ENCODE results near the gene ATAD5. TPM values are rescaled to one million over a fixed set of nuclear protein-coding genes. Genes with fewer than 3 reads are reported as not detected.

The ATAD5 gene
- polyA plus RNA-seq, 1 donor (not counting 4 experiments of a cell fraction or from before 2014, with no cell fraction given) = 2.2 TPM

DNA sequence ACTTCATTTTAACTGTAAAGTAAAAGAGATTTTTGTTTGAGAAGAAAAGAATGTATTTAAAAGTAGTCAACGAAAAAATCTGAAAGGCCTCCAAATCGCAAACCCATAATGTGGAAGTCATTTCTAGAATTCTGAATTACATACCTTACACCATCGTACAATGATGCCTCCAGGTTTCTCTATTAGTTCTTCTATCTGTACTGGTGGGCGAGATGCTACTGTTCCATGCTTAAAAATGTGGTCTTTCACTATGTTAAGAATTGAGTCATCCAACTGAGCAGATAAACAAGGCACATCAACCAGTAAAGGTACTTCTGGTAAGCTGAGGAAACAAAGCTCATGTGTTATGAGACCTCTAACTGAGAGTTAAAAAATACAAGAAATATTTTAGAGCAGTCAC lies 35.8 kb upstream of the ATAD5 start:
- DNase-seq (ENCODE audit: low read depth, low spot score) (no peak), FAIRE-seq (no peak)
- Histone ChIP-seq H3K4me3 (ENCODE audit: control insufficient read depth in 2 of 3, extremely low read depth in 1 of 3, insufficient read depth in 2 of 3, low read depth in 1 of 3, low read length in 3 of 3) (no peak overlapping the region), H3K4me1 (ENCODE audit: control insufficient read depth, extremely low read depth, insufficient read depth, low read length) (peaks cover 7% of the 10 kb centered on the region), H3K27ac (ENCODE audit: control insufficient read depth, insufficient read depth, low read length) (no peak overlapping the region), H3K79me2 (ENCODE audit: control insufficient read depth, insufficient read depth, low read length) (no peaks in the 10 kb centered on the region), H3K36me3 (ENCODE audit: control insufficient read depth in 2 of 2, extremely low read depth in 1 of 2, insufficient read depth in 2 of 2, low read length in 2 of 2) (peaks cover 5 to 12% of the 10 kb centered on the region in 2 experiments), H3K9me3 (ENCODE audit: control insufficient read depth, low read depth, low read length) (no peaks in the 10 kb centered on the region), H4K20me1 (ENCODE audit: control insufficient read depth, extremely low read depth, insufficient read depth, low read length) (no peaks in the 10 kb centered on the region), H3K27me3 (ENCODE audit: control insufficient read depth, extremely low read depth, insufficient read depth, low read length) (no peaks in the 10 kb centered on the region), H3K9me1 (ENCODE audit: control insufficient read depth, extremely low read depth, insufficient read depth, low read length) (no peaks in the 10 kb centered on the region), H2AFZ (ENCODE audit: control insufficient read depth, low read length) (no peak overlapping the region), H3K4me2 (ENCODE audit: control insufficient read depth, extremely low read depth, insufficient read depth, low read depth, low read length) (no peak overlapping the region), H3K9ac (ENCODE audit: control insufficient read depth, extremely low read depth, insufficient read depth, low read length) (no peak overlapping the region)
- TF ChIP-seq, protein P1, sequence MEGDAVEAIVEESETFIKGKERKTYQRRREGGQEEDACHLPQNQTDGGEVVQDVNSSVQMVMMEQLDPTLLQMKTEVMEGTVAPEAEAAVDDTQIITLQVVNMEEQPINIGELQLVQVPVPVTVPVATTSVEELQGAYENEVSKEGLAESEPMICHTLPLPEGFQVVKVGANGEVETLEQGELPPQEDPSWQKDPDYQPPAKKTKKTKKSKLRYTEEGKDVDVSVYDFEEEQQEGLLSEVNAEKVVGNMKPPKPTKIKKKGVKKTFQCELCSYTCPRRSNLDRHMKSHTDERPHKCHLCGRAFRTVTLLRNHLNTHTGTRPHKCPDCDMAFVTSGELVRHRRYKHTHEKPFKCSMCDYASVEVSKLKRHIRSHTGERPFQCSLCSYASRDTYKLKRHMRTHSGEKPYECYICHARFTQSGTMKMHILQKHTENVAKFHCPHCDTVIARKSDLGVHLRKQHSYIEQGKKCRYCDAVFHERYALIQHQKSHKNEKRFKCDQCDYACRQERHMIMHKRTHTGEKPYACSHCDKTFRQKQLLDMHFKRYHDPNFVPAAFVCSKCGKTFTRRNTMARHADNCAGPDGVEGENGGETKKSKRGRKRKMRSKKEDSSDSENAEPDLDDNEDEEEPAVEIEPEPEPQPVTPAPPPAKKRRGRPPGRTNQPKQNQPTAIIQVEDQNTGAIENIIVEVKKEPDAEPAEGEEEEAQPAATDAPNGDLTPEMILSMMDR (optimal IDR thresholded peaks at IDR 0.05 in 1 of 3, IDR thresholded peaks at IDR 0.05 in 1 of 3, conservative IDR thresholded peaks at IDR 0.05 in 1 of 3; ENCODE audit: extremely low read depth in 1 of 3, insufficient read depth in 2 of 3, low read length in 3 of 3) = no peak
- no peak for TF ChIP-seq EZH2 (IDR thresholded peaks at IDR 0.05; ENCODE audit: low read length)
- dilution Hi-C loops (cut with MboI; ENCODE audit: extremely low pct_ligation_motif_present, low sequenced_read_pairs) = no loop called here

DNA sequence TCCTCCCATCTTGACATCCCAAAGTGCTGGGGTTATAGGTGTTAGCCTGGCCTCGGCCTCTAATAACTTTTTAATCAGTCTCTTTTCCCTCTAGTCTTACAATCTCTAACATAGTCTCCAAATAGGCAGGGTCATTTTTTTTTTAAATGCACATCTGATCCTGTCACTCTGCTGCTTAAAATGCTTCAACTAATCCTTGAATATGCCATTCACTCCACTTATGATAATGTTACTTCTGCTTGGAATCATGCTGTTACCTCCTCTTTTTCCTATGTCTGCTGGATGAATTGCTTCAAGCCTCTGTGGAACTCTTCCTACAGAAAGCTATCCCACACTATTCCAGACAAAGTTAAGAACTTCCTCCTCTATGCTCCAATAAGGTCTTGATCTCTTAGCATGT lies 30.1 kb upstream of the ATAD5 start:
- no peaks in the 10 kb centered on the region for H3K27me3 ChIP-seq (ENCODE audit: control insufficient read depth, extremely low read depth, insufficient read depth, low read length)
- no peak overlapping the region for H3K4me3 ChIP-seq (ENCODE audit: control insufficient read depth in 2 of 3, extremely low read depth in 1 of 3, insufficient read depth in 2 of 3, low read depth in 1 of 3, low read length in 3 of 3)
- no peak overlapping the region for H2AFZ ChIP-seq (ENCODE audit: control insufficient read depth, low read length)
- H3K9me1 ChIP-seq (ENCODE audit: control insufficient read depth, extremely low read depth, insufficient read depth, low read length) = no peaks in the 10 kb centered on the region
- no peak for FAIRE-seq
- H3K36me3 ChIP-seq (ENCODE audit: control insufficient read depth in 2 of 2, extremely low read depth in 1 of 2, insufficient read depth in 2 of 2, low read length in 2 of 2) = peaks cover 6 to 7% of the 10 kb centered on the region in 2 experiments
- H3K79me2 ChIP-seq (ENCODE audit: control insufficient read depth, insufficient read depth, low read length) = peaks cover 13% of the 10 kb centered on the region
- TF ChIP-seq EZH2 (IDR thresholded peaks at IDR 0.05; ENCODE audit: low read length) = no peak
- TF ChIP-seq, protein P1 (optimal IDR thresholded peaks at IDR 0.05 in 1 of 3, IDR thresholded peaks at IDR 0.05 in 1 of 3, conservative IDR thresholded peaks at IDR 0.05 in 1 of 3; ENCODE audit: extremely low read depth in 1 of 3, insufficient read depth in 2 of 3, low read length in 3 of 3) = no peak
- no peak overlapping the region for H3K4me2 ChIP-seq (ENCODE audit: control insufficient read depth, extremely low read depth, insufficient read depth, low read depth, low read length)
- H3K27ac ChIP-seq (ENCODE audit: control insufficient read depth, insufficient read depth, low read length) = no peak overlapping the region
- no peak overlapping the region for H3K9ac ChIP-seq (ENCODE audit: control insufficient read depth, extremely low read depth, insufficient read depth, low read length)
- DNase-seq (ENCODE audit: low read depth, low spot score) = no peak
- H3K9me3 ChIP-seq (ENCODE audit: control insufficient read depth, low read depth, low read length) = no peaks in the 10 kb centered on the region
- no peaks in the 10 kb centered on the region for H4K20me1 ChIP-seq (ENCODE audit: control insufficient read depth, extremely low read depth, insufficient read depth, low read length)
- dilution Hi-C loops (cut with MboI; ENCODE audit: extremely low pct_ligation_motif_present, low sequenced_read_pairs) = no loop called here
- H3K4me1 ChIP-seq (ENCODE audit: control insufficient read depth, extremely low read depth, insufficient read depth, low read length) = no peaks in the 10 kb centered on the region
